K562 (cell line): ENCODE data around the gene BSN. TPM values are rescaled to one million over a fixed set of nuclear protein-coding genes. Genes with fewer than 3 reads are reported as not detected.

Experiments used
- ARID2 ChIP-seq: fragments of 450-650 bp; IDR thresholded peaks from 2 replicates; pipeline ENCODE4 v1.6.1; 2017; ENCODE audit warnings: antibody characterized with exemption, mild to moderate bottlenecking
- BRF1 ChIP-seq: IDR thresholded peaks from 3 replicates; pipeline ENCODE4 v1.6.1; 2011; ENCODE audit warnings: borderline replicate concordance, mild to moderate bottlenecking; ENCODE audit not compliant: insufficient read length; ENCODE audit errors: extremely low read depth
- ESRRA ChIP-seq: fragments of 450-650 bp; IDR thresholded peaks from 2 replicates; pipeline ENCODE4 v1.6.1; 2014; ENCODE audit warnings: low read depth, mild to moderate bottlenecking, moderate library complexity, borderline replicate concordance
- EZH2 ChIP-seq: IDR thresholded peaks from 2 replicates; pipeline ENCODE4 v1.6.1; 2012; ENCODE audit warnings: low read depth, mild to moderate bottlenecking, inconsistent platforms, low read length, borderline replicate concordance
- GABPB2 ChIP-seq: fragments of 250-450 bp; sonication (Bioruptor Pico); conservative IDR thresholded peaks from 2 replicates; pipeline ENCODE4 v1.5.1; 2021; ENCODE audit warnings: mild to moderate bottlenecking
- LCOR ChIP-seq: sonication (generic); formaldehyde crosslinking; IDR thresholded peaks from 2 replicates; pipeline ENCODE4 v1.8.0; 2022; ENCODE audit warnings: mild to moderate bottlenecking, missing genetic modification reagents
- MTA1 ChIP-seq: fragments of 450-650 bp; IDR thresholded peaks from 2 replicates; pipeline ENCODE4 v1.6.1; 2017; ENCODE audit warnings: borderline replicate concordance
- NCOA1 ChIP-seq: fragments of 450-650 bp; IDR thresholded peaks from 2 replicates; pipeline ENCODE4 v1.6.1; 2016; ENCODE audit warnings: low read depth
- NCOR1 ChIP-seq: fragments of 450-650 bp; IDR thresholded peaks from 2 replicates; pipeline ENCODE4 v1.6.1; 2016; ENCODE audit warnings: mild to moderate bottlenecking, moderate library complexity
- NONO ChIP-seq, 2 experiments: fragments of 200-400 bp in 1 of 2; fragments of 450-650 bp in 1 of 2; formaldehyde crosslinking in 1 of 2; IDR thresholded peaks; 2 replicates each; pipeline ENCODE4 v1.6.1; 2017; ENCODE audit warnings: low read depth in 2 of 2, mild to moderate bottlenecking in 2 of 2, moderate library complexity in 2 of 2, low read length in 1 of 2
- POLR3A ChIP-seq: IDR thresholded peaks from 2 replicates; pipeline ENCODE4 v1.6.1; 2011; ENCODE audit warnings: borderline replicate concordance, mild to moderate bottlenecking, moderate library complexity; ENCODE audit not compliant: insufficient read length, insufficient read depth; ENCODE audit errors: extremely low read depth
- PTBP1 ChIP-seq: fragments of 200-400 bp; formaldehyde crosslinking; IDR thresholded peaks from 2 replicates; pipeline ENCODE4 v1.6.1; 2017; ENCODE audit warnings: low read depth, low read length
- PURB ChIP-seq: sonication (generic); formaldehyde crosslinking; IDR thresholded peaks from 2 replicates; pipeline ENCODE4 v1.9.0; 2021; ENCODE audit warnings: low read depth, mild to moderate bottlenecking, missing genetic modification reagents
- RBM25 ChIP-seq: fragments of 200-400 bp; formaldehyde crosslinking; IDR thresholded peaks from 2 replicates; pipeline ENCODE4 v1.6.1; 2018; ENCODE audit warnings: low read length, low read depth, moderate library complexity; ENCODE audit not compliant: severe bottlenecking
- TAL1 ChIP-seq: fragments of 450-650 bp; IDR thresholded peaks from 2 replicates; pipeline ENCODE4 v1.6.1; 2016; ENCODE audit warnings: mild to moderate bottlenecking
- TSC22D4 ChIP-seq: fragments of 450-650 bp; IDR thresholded peaks from 2 replicates; pipeline ENCODE4 v1.6.1; 2016; ENCODE audit warnings: missing genetic modification characterization, missing biosample characterization, control low read depth
- ZNF507 ChIP-seq: conservative IDR thresholded peaks from 2 replicates; pipeline ENCODE4 v1.6.1; 2017; ENCODE audit warnings: missing genetic modification characterization, missing compliant biosample characterization
- ZNF589 ChIP-seq: fragments of 200-800 bp; sonication (Bioruptor generic); IDR thresholded peaks from 2 replicates; pipeline ENCODE4 v1.6.1; 2016; ENCODE audit warnings: low read depth, missing genetic modification characterization, missing compliant biosample characterization
- polyA plus RNA-seq, 8 experiments: library from polyadenylated mRNA; depleted of rRNA in 4 of 8; stranded (reverse) in 5 of 8; unstranded in 3 of 8; fragments of >200 nt; fragmentation: Nextera tagmentation in 2 of 8; fragmentation: Illumina TruSeq in 1 of 8; extraction: Ambion mirVana in 2 of 8; extraction: Trizol in 1 of 8; gene quantifications; 2 replicates each; pipeline versions ENCODE4 v1.2.1 to v1.2.3, GENCODE V29; 2011 to 2014; ENCODE audit warnings: inconsistent platforms in 1 of 8, missing spikeins in 1 of 8
- total RNA-seq, 7 experiments: library from RNA; depleted of rRNA in 6 of 7; stranded (reverse); fragments of >200 nt in 6 of 7; fragmentation: Illumina TruSeq in 2 of 7; extraction: Trizol in 2 of 7; gene quantifications; 2 replicates each; pipeline versions ENCODE4 v1.2.1 to v1.2.3, GENCODE V29; 2011 to 2021; ENCODE audit warnings: low replicate concordance in 1 of 7
- TF ChIP-seq, protein P1 (sequence below): fragments of 250-450 bp; sonication (Bioruptor Pico); IDR thresholded peaks from 2 replicates; pipeline ENCODE4 v1.8.0; 2022; ENCODE audit warnings: moderate library complexity, mild to moderate bottlenecking, inconsistent platforms
- TF ChIP-seq, protein P2 (sequence below): fragments of 250-450 bp; sonication (Bioruptor Pico); IDR thresholded peaks from 2 replicates; pipeline ENCODE4 v1.8.0; 2021; ENCODE audit warnings: borderline replicate concordance, mild to moderate bottlenecking, moderate library complexity; ENCODE audit not compliant: poor library complexity, severe bottlenecking
- TF ChIP-seq, protein P3 (sequence below): fragments of 450-650 bp; IDR thresholded peaks from 2 replicates; pipeline ENCODE4 v1.6.1; 2016; ENCODE audit warnings: antibody characterized with exemption
- TF ChIP-seq, protein P4 (sequence below), 2 experiments: fragments of 200-800 bp in 1 of 2; sonication (Bioruptor generic) in 1 of 2; sonication (generic) in 1 of 2; formaldehyde crosslinking in 1 of 2; IDR thresholded peaks in 1 of 2; conservative IDR thresholded peaks in 1 of 2; 2 replicates each; pipeline versions ENCODE4 v1.5.0 to v1.6.1; 2016 to 2020; ENCODE audit warnings: missing compliant biosample characterization in 1 of 2, missing genetic modification characterization in 1 of 2, missing genetic modification reagents in 1 of 2

Gene BSN
- total and polyA plus RNA-seq, 9 of the 15 experiments (the other 6 are each of a cell fraction or from before 2014, with no cell fraction given): 0.03 to 1.5 (median 0.29) TPM

DNA sequence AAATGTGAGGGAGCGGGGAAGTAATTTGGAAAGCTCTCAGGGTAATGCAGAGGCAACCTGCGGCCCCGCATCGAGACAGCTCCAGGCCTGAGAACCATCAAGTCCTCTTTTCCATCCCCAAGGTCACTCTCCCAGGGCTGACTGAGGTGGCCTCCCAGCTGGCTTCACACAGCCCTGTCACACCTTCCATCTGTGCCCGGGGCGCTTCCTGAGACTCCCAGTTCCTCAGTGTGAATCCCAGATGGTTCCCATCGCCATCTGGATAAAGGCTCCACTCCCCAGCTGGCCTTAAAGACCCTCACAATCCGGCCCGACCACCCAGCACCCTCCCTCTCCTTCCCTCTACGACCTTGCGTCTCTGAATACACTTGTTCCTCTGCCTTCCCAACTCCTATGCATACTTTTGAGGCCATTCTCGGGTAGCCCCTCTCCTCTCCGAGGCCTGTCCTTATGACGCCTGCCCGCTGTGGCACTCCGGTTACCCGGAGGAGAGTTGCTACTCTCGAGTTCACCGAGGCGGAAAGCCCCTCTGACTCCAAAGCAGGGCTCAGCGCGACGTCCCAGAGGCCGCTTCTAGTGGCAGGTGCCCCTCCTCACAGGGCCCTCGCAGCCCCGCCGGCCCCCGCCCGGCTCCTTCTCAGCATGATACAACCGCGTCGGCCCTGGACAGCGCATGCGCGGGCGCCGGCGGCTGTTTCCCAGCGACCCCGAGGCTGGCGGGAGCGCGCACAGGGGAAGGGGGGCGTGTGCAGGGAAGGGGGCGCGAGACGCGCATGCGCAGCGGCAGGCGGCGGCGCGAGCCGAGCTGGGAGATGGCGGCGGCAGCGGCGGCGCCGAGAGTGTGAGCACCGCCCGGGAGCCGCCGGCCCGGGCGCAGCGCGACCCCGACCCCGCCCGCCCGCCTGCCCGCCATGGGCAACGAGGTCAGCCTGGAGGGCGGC lies at the start of gene BSN (continued):
- TF ChIP-seq POLR3A (no peak), ZNF507 (tag) (no peak), MTA1 (no peak), PTBP1 (no peak), NONO (IDR thresholded peaks at IDR 0.05; ENCODE audit: low read depth in 2 of 2, low read length in 1 of 2) (no peak), TSC22D4 (tag) (no peak), EZH2 (no peak), RBM25 (no peak), GABPB2 (CRISPR knock-in tag) (no peak), ARID2 (no peak), BRF1 (no peak), LCOR (CRISPR knock-in tag) (no peak), ESRRA (no peak), ZNF589 (no peak), NCOR1 (no peak), PURB (CRISPR knock-in tag) (no peak), NCOA1 (no peak), TAL1 (no peak)
- TF ChIP-seq, protein P1, sequence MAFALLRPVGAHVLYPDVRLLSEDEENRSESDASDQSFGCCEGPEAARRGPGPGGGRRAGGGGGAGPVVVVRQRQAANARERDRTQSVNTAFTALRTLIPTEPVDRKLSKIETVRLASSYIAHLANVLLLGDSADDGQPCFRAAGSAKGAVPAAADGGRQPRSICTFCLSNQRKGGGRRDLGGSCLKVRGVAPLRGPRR (CRISPR knock-in tag): no peak
- TF ChIP-seq, protein P2, sequence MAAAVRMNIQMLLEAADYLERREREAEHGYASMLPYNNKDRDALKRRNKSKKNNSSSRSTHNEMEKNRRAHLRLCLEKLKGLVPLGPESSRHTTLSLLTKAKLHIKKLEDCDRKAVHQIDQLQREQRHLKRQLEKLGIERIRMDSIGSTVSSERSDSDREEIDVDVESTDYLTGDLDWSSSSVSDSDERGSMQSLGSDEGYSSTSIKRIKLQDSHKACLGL (CRISPR knock-in tag): no peak
- TF ChIP-seq, protein P3, sequence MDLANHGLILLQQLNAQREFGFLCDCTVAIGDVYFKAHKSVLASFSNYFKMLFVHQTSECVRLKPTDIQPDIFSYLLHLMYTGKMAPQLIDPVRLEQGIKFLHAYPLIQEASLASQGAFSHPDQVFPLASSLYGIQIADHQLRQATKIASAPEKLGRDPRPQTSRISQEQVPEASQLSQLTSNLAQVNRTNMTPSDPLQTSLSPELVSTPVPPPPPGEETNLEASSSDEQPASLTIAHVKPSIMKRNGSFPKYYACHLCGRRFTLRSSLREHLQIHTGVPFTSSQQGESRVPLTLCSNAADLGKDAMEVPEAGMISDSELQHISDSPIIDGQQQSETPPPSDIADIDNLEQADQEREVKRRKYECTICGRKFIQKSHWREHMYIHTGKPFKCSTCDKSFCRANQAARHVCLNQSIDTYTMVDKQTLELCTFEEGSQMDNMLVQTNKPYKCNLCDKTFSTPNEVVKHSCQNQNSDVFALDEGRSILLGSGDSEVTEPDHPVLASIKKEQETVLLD: peak; percentile 84
- TF ChIP-seq, protein P4, sequence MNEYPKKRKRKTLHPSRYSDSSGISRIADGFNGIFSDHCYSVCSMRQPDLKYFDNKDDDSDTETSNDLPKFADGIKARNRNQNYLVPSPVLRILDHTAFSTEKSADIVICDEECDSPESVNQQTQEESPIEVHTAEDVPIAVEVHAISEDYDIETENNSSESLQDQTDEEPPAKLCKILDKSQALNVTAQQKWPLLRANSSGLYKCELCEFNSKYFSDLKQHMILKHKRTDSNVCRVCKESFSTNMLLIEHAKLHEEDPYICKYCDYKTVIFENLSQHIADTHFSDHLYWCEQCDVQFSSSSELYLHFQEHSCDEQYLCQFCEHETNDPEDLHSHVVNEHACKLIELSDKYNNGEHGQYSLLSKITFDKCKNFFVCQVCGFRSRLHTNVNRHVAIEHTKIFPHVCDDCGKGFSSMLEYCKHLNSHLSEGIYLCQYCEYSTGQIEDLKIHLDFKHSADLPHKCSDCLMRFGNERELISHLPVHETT (CRISPR knock-in tag; conservative IDR thresholded peaks at IDR 0.05 in 1 of 2, IDR thresholded peaks at IDR 0.05 in 1 of 2): no peak
